ENCODE data around the gene FOXP4.

GRCh38 chr6:41502566-41502916 lies 43.6 kb upstream of the FOXP4 start:
- TF ChIP-seq CTCF (IDR thresholded peaks at IDR 0.05) (no peak), POLR2A (IDR thresholded peaks at IDR 0.05) (no peak)

Data from breast epithelium (tissue), 3 donors.